HG03571 (cell line): ENCODE data around the gene CARD10.
"Not testable (repeated sequence)": the region's sequence is repeated elsewhere in the genome, so short reads cannot be mapped to it uniquely, and the experiment has no call there.

Experiments used
- ATAC-seq: cut with Tn5 transposase; IDR thresholded peaks from one replicate; pipeline ENCODE4 v1.9.1; 2021; ENCODE audit not compliant: unreplicated experiment

Gene CARD10

GRCh38 chr22:37529652-37530345 is 10.6 kb upstream of the CARD10 start:
- no peak for ATAC-seq

- not testable (repeated sequence) for ATAC-seq
Observed at GRCh38 chr22:37527952-37528351, 8.7 kb upstream of the CARD10 start.

- ATAC-seq, result not testable (repeated sequence)
Observed at GRCh38 chr22:37527081-37527752, 8.0 kb upstream of the CARD10 start.

GRCh38 chr22:37526376-37526775 is 7.2 kb upstream of the CARD10 start:
- ATAC-seq, result no peak

GRCh38 chr22:37525746-37526350 is 6.6 kb upstream of the CARD10 start:
- no peak for ATAC-seq

GRCh38 chr22:37525073-37525745 is 6.0 kb upstream of the CARD10 start:
- ATAC-seq, result no peak

- no peak for ATAC-seq
Observed at GRCh38 chr22:37522482-37522881, 3.3 kb upstream of the CARD10 start.

DNA sequence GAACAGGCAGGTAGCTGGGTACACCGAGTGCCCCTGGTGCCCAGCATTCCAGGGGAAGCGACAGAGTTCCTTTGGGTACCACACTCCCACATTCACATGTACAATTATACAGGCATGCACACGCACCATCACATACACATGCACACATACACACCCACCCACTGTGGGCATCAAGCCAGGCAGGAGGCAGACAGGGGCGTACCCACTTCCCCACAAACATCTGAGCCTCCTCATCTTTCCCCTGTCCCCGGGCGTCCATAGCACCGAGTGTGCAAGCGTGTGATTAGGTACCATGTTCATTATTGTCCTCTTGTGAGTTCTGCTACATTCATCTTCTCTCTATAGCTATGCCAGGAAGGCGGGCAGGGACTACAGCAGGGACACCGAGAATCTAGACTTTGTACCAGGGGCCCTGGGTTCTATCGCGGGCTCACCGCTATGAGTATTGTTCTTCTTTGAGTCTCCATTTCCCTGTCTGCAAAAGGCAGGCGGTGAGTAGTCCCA is 2.1 kb upstream of the CARD10 start:
- no peak for ATAC-seq

DNA sequence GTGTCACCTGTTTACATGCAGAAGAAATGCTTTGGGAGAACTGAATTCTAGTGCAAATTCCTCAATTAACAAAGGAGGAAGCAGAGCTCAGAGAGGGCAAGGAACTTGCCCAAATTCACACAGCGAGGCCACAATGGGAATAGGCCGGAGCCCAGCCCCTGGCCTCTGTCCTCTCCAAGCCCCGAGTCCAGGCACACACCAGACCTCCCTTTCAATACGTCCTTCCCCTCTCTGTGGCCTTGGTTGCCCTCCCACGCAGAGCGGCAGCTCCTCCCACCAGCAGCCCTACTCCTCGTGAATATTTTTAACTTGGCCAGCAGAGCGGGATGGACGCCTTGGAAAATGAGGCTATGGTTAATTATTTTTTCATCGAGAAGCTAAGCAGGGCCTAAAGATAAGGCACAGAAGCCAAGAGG is 1.6 kb upstream of the CARD10 start:
- ATAC-seq, result no peak

DNA sequence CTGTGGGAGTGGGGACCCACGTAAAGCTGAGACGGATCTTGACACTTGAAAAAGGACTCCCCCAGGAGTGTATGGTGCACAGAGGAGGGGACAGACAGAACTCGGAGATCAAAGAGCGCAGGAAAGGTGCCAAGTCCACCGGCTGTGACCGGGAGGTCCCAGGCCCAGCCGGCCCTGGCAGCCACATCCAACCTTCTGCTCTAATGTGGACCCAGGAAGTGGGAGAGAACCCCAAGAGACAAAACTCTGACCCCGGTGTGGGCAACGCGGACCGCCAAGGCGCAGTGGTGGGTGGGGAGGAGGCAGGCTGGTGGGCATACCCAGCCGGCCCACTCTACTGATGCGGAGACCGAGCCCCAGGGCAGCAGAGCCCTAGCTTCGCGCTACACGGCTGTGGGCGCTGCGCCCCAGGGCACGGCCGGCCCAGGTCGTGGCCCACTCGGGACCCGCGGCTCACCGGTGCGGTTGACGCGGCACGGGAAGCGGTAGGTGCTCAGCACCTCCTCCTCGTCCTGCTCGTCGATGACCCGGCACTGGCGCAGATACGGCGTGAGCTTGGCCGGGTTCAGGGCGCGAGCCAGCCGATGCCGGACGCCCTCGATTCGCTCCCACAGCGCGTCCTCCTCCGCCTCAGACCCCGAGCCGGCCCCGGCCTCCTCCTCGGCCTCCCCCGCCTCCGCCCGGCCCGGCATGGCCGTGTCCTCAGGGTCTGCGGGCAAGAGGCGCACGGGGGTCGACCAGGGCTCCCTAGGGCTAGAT is 527 bp downstream of the CARD10 start:
- ATAC-seq, result no peak

DNA sequence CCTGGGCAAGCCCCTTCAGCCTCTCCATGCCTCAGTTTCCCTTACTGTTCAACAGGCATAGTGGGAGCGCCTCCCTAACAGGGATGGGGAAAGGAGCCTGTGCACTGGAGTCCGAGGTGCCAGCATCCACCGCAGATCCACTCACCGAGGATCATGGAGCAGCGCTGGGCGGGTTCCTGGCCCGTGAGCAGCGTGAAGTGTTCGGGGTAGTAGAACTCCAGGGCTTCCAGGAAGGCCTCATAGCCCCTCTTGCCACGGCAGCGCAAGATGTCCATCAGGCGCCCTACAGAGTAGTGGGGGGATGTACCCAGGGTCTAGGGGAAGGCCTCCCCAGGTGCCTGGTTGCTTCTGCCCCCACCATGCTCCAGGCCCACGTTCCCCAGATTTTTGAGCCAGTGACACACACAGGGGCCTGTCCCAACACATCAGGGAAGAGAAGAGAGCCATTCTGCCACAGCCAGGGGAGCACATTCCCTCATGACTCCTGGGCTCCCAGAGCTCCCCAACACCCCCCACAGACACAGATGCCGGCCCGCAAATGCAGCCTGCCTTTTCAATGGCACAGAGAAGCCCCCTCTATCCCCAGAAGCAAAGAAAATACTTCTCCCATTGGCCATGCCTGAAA is 1.3 kb downstream of the CARD10 start:
- no peak for ATAC-seq

DNA sequence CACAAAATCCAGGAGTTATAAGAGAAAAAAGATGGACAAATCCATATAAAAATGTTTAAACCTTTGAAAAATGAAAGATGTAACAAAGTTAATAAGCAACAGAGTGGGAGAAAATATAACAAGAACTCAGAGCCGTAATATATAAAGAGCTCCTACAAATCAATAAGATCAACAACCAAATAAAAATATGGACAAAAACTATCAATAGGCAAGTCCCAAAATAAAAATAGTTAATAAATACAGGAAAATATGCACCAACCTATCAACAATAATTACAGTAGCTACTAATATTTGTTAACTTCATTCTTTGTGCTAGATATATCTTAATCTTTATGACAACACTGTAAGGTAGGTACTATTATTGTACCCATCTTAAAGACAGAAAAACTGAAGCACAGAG is 2.8 kb downstream of the CARD10 start:
- no peak for ATAC-seq

GRCh38 chr22:37515901-37516300 is 3.3 kb downstream of the CARD10 start:
- no peak for ATAC-seq

DNA sequence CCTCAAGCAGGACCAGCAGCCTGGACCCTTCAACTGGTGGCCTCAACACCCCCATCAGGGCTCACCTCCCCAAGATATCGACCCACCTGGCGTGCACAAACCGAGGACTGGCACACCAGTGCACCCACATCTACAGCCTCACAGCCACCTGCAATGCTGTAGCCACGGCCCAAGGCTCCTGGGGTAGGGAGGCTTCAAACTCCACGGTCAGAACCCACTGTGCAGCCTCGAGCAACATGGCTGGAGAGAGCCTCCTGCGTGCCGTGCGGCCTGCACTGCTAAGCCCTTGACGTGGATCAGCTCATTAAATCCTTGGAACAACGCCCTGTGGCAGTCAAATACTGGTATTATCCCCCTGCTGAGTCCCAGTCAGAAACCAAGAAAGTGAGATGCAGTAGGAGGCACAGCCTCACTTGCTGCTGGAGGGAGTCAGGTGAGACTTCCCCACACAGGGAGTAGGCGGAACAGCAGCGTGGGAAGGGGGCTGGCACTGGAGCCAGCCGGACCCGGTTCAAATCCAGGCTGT is 4.6 kb downstream of the CARD10 start:
- no peak for ATAC-seq

- ATAC-seq, result no peak
Observed at GRCh38 chr22:37511395-37512104, 7.7 kb downstream of the CARD10 start.

DNA sequence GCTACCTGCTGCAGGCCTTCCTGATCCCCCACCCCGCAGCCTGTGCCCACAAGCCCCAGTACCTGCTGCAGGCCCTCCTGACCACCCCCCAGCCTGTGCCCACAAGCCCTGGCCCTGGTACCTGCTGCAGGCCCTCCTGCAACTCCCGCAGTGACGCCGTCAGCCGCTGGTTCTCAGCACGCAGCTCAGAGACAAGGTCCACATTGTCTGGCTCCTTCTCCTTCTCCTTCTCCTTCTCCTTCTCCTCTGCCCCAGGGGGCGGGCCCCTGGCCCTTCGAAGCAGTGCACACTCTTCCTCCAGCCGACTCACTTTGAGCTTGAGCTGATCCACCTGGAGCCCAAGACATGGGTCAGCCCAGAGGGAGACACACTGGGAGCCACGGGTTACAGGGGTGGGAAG is 9.1 kb downstream of the CARD10 start:
- ATAC-seq, result no peak

DNA sequence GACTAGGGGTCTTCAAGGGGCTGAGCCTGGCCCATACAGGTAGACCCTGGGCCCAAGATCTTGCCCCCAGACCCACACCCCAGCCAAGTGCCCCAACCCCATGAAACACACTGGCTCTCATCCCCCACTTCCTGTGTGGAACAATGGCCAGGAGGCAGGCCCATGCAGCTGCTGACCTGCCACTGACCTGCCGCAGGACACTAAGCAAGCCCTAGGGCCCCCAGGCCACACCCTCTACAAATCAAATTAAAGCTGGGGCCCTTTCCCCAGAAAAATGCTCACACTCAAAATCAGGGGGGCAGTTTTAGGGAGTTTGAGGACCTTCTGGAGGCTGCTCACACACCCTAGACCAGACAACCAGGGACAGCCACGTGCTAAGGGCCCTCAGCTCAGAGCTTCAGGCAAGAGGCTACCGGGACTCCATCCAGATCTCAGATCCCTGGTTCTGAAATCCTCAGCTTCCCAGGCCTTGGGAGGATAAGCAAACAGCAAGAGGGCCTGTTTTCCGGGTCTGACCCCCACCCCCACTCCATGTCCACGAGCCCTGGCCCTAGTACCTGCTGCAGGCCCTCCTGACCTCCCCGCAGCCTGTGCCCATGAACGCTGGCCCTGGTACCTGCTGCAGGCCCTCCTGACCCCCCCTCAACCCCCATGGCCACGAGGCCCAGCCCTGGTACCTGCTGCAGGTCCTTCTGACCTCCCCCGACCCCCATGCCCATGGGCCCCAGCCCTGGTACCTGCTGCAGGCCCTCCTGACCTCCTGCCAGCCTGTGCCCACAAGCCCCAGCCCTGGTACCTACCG is 10.0 kb downstream of the CARD10 start:
- ATAC-seq, result no peak

- ATAC-seq, result no peak
Observed at GRCh38 chr22:37508431-37508992, 10.7 kb downstream of the CARD10 start.
